Heart left ventricle (tissue), 13 donors: ENCODE results near the gene ACTA2.

Source experiments
- CTCF ChIP-seq, 12 donors: fragments of 200-600 bp; sonication (generic) in 4 of 12; IDR thresholded peaks; one replicate each; pipeline versions ENCODE4 v1.5.0 to v1.8.0; 2018 to 2022; ENCODE audit warnings: antibody characterized with exemption in 12 of 12, mild to moderate bottlenecking in 5 of 12
- POLR2A ChIP-seq, 2 donors: fragments of 450-650 bp; IDR thresholded peaks; one replicate each; pipeline ENCODE4 v1.6.1; 2017; ENCODE audit warnings: antibody characterized with exemption in 2 of 2, mild to moderate bottlenecking in 2 of 2, moderate library complexity in 2 of 2
- donor health status: ischemic (EF 13 %, LVEDD 7.1; RV severe dilation, severe dysfunction).
- donor health status: DM: no; HTN: yes; CAD: no.
- donor health status: DM: no; HTN: no; CAD: no.
- donor health status: ischemic (EF 25% LVEDD 6.9; RV normal size, moderate dysfunction).
- donor health status: ischemic (EF 25% LVEDD 5.7; RV mildly dilated, moderate dysfunction).
- donor health status: ischemic (EF 35%, LVEDD 5.7; RV mildly dilated, moderate dysfunction).
- donor health status: nonischemic (EF 11% LVEDD 7.7; RV severe dilation, severe dysfunction).
- donor health status: DM: yes; HTN: yes; CAD: no.
- donor health status: PGD.
- donor health status: ischemic (EF 29% LVEDD 5.4; RV normal size, mild dysfunction).
- donor health status: nonischemic (EF 23%, LVEDD 6.1; RV moderate dilation, normal function).

- TF ChIP-seq POLR2A (IDR thresholded peaks at IDR 0.05) (no peak), CTCF (IDR thresholded peaks at IDR 0.05) (no peak)
Measured at GRCh38 chr10:88996927-88997326, 44.4 kb upstream of the ACTA2 start.
